C4-2B (cell line): ENCODE measurements around the gene MXD3.

ENCODE experiments used
- CTCF ChIP-seq: fragments of 450-650 bp; conservative IDR thresholded peaks from 2 replicates; pipeline ENCODE4 v1.5.1; 2017; ENCODE audit warnings: mild to moderate bottlenecking
- ZFX ChIP-seq: fragments of 450-650 bp; IDR thresholded peaks from 2 replicates; pipeline ENCODE4 v1.6.1; 2017

GRCh38 chr5:177302354-177303110 lies 9.2 kb downstream of the MXD3 start:
- no peak for TF ChIP-seq CTCF
- no peak for TF ChIP-seq ZFX
